ENCODE results near the gene CXXC1.
A peak's percentile ranks its signal among the peaks of the same experiment; 100 is the strongest.
"Not testable (repeated sequence)": the region's sequence is repeated elsewhere in the genome, so short reads cannot be mapped to it uniquely, and the experiment has no call there.

CXXC1 gene

GRCh38 chr18:50273203-50274043, 14.1 kb downstream of the CXXC1 start:
- DNase-seq = no peak

GRCh38 chr18:50272568-50272967, 14.9 kb downstream of the CXXC1 start:
- DNase-seq = no peak

DNA sequence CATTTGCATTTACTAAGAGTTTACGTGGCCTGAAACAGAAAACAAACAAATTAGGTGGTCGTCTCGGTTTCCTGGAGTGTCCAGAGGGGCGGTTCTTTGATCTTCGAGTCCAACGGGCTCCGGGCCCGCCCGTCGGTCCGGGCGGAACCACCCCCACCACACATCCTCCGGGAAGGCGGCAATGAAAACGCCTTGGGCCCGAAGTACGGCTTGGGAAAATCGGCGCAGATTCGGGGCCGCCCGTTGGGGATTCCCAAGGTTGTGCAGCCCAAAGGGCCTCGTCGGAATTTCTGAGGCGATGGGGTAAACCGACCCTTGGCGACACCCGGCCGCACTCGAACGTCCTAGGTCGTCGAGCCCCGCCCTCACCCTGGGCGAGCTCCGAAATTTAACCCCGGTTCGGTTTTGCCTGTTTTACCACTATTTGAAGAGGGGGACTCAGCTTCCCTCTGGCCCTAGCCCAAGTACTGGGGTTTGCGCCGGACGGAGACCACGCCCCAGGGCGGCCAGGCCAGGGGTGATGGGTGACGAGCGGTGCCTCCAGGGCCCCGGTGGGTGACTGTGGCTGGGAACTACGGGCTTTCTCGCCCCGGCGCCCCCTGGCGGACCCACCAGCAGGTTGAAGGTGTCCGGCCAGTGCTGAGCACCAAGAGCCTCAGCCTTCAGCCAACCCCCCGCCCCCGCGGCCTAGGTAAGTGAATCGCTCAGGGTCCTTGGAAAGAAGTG, 19.3 kb downstream of the CXXC1 start:
- peak; percentile 82 for DNase-seq

- peak; percentile 94 for DNase-seq
Observed at GRCh38 chr18:50266248-50266704, 21.2 kb downstream of the CXXC1 start, which contains the start of gene CFAP53. CFAP53 (minus strand) TSS chr18:50266495; CDS start chr18:50266404, 91 bp downstream.

GRCh38 chr18:50262977-50263376, 24.5 kb downstream of the CXXC1 start:
- no peak for DNase-seq

- DNase-seq = no peak
Observed at GRCh38 chr18:50250935-50251334, 36.6 kb downstream of the CXXC1 start.

DNA sequence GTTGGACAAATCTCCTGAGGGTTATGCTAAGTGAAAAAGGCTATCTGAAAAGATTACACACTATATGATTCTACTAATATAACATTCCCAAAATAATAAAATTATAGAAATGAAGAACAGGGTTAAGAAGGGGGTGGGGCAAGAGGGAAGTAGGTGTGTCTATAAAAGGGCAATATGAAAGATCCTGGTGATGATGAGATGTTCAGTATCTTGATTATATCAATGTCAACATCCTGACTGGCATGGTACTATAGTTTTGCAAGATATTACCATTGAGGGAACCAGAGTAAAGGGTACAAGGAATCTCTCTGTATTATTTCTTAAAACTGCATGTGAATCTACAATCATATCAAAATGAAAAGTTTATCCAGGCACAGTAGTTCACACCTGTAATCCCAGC, 37.9 kb downstream of the CXXC1 start:
- DNase-seq = no peak

DNA sequence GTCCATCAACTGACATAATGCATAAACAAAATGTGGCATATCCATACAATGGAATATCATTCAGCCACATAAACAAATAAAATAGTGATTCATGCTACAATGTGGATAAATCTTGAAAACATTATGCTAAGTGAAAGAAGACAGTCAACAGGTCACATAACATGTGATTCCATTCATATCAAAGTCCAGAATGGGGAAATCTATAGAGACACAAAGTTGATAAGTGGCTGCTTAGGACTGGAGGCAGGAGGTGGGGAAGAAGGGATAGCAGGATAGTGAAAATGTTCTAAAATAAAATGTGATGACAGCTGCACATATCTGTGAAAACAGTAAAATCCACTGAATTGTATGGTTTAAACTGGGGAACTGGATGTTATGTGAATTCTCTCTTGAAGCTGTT, 39.9 kb downstream of the CXXC1 start:
- DNase-seq = no peak

- DNase-seq = not testable (repeated sequence)
Observed at GRCh38 chr18:50241768-50242167, 45.7 kb downstream of the CXXC1 start.

GRCh38 chr18:50240080-50240563, 47.4 kb downstream of the CXXC1 start:
- no peak for DNase-seq

DNA sequence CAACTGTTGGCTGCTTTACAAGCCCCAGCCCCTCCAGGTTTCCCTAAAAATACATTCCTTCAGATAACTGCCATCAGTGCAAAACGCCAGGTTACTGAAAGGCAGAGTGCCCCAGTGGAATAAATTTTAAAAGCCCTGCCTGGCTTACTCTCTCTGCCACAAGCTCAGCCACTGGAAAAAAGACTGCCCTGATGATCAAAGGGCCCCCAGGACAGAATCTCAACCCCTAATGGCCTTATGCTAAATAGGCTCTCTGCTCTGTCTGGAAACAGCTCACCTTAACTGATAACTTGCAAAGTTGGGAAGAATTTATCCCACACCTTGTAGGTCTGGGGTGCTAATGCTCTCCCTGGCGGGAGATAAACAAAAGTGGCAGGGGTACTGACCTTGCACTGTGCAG, 55.1 kb downstream of the CXXC1 start:
- DNase-seq = peak; percentile 19

Measured in retina (tissue), 1 donor.